GM19351 (cell line): ENCODE results near the gene ZCCHC24.
A peak's percentile ranks its signal among the peaks of the same experiment; 100 is the strongest.

Source experiments
- ATAC-seq: cut with Tn5 transposase; IDR thresholded peaks from one replicate; pipeline ENCODE4 v1.9.1; 2021; ENCODE audit warnings: mild to moderate bottlenecking, moderate library complexity; ENCODE audit not compliant: unreplicated experiment

Gene ZCCHC24

GRCh38 chr10:79445161-79445976, at the start of gene ZCCHC24:
Gene ZCCHC24, minus strand, starts transcription at chr10:79445624. Its CDS starts 184 bp downstream, at chr10:79445440.
- peak; percentile 94 for ATAC-seq

GRCh38 chr10:79493806-79494205, 48.4 kb upstream of the ZCCHC24 start:
- ATAC-seq, result no peak

GRCh38 chr10:79492839-79493238, 47.4 kb upstream of the ZCCHC24 start:
- no peak for ATAC-seq

- ATAC-seq, result no peak
Measured at GRCh38 chr10:79492256-79492655, 46.8 kb upstream of the ZCCHC24 start.

GRCh38 chr10:79491143-79491835, 45.9 kb upstream of the ZCCHC24 start:
- ATAC-seq, result no peak

- no peak for ATAC-seq
Measured at GRCh38 chr10:79490400-79491142, 45.1 kb upstream of the ZCCHC24 start.

GRCh38 chr10:79488870-79489269, 43.4 kb upstream of the ZCCHC24 start:
- ATAC-seq, result no peak

- ATAC-seq, result no peak
Measured at GRCh38 chr10:79488336-79488735, 42.9 kb upstream of the ZCCHC24 start.

GRCh38 chr10:79487296-79488194, 42.1 kb upstream of the ZCCHC24 start:
- ATAC-seq, result peak; percentile 94

GRCh38 chr10:79484476-79484875, 39.1 kb upstream of the ZCCHC24 start:
- no peak for ATAC-seq

GRCh38 chr10:79483948-79484347, 38.5 kb upstream of the ZCCHC24 start:
- ATAC-seq, result no peak

- ATAC-seq, result no peak
Measured at GRCh38 chr10:79483299-79483698, 37.9 kb upstream of the ZCCHC24 start.

- no peak for ATAC-seq
Measured at GRCh38 chr10:79482741-79483140, 37.3 kb upstream of the ZCCHC24 start.

GRCh38 chr10:79482304-79482703, 36.9 kb upstream of the ZCCHC24 start:
- no peak for ATAC-seq

- ATAC-seq, result no peak
Measured at GRCh38 chr10:79479283-79479909, 34.0 kb upstream of the ZCCHC24 start.

GRCh38 chr10:79477456-79477855, 32.0 kb upstream of the ZCCHC24 start:
- ATAC-seq, result no peak

- no peak for ATAC-seq
Measured at GRCh38 chr10:79476645-79477044, 31.2 kb upstream of the ZCCHC24 start.

GRCh38 chr10:79475877-79476276, 30.5 kb upstream of the ZCCHC24 start:
- ATAC-seq, result no peak

GRCh38 chr10:79475119-79475653, 29.8 kb upstream of the ZCCHC24 start:
- ATAC-seq, result no peak
